ENCODE data around the gene ZBTB21. TPM values are rescaled to one million over a fixed set of nuclear protein-coding genes. Genes with fewer than 3 reads are reported as not detected.

The ZBTB21 gene
- total and polyA plus RNA-seq, 2 of the 8 experiments (the other 6 are each of a cell fraction or from before 2014, with no cell fraction given): 3.9 to 17.8 TPM

GRCh38 chr21:42038826-42039425, 28.8 kb upstream of the ZBTB21 start:
- no peaks in the 10 kb centered on the region for H3K23me2 ChIP-seq (ENCODE audit: low read depth, low read length)
- H4K8ac ChIP-seq (ENCODE audit: extremely low read depth, insufficient read depth, low read length): no peak overlapping the region
- no peak overlapping the region for H3K27ac ChIP-seq (ENCODE audit: low read depth, low read length)
- DNase-seq (ENCODE audit: low read depth in 1 of 2, low spot score in 2 of 2) (no peak), FAIRE-seq (no peak)
- no peak overlapping the region for H3K9ac ChIP-seq (replicated peaks in 1 of 4; ENCODE audit: extremely low read depth in 1 of 4, low read depth in 3 of 4, low read length in 3 of 4)
- WGBS, 2 experiments (ENCODE audit: extremely low coverage in 1 of 2, insufficient coverage in 1 of 2, insufficient read length in 1 of 2, insufficient replicate concordance in 2 of 2, low coverage in 1 of 2, low lambda C conversion rate in 2 of 2, missing lambda C conversion rate in 1 of 2): 89% methylated on average over 8 of the region's 8 CpGs; no CpG with 5 or more reads in 1 of the 2 experiments
- no peak overlapping the region for H3K23ac ChIP-seq (ENCODE audit: insufficient read length)
- no peaks in the 10 kb centered on the region for H4K20me1 ChIP-seq (replicated peaks in 1 of 2; ENCODE audit: control insufficient read depth in 1 of 2, insufficient read depth in 2 of 2, low read length in 2 of 2)
- no peak overlapping the region for H4K5ac ChIP-seq (ENCODE audit: insufficient read length, low read depth, low read length)
- no peak overlapping the region for H4K91ac ChIP-seq (replicated peaks; ENCODE audit: insufficient read length, low read length)
- H2BK20ac ChIP-seq (ENCODE audit: low read length): no peak overlapping the region
- H3K18ac ChIP-seq (ENCODE audit: extremely low read depth, low read length): no peak overlapping the region
- no peak overlapping the region for H3K14ac ChIP-seq (ENCODE audit: insufficient read length)
- no peaks in the 10 kb centered on the region; a peak in 1 of 7 replicates for H3K4me1 ChIP-seq (replicated peaks in 1 of 4; ENCODE audit: control insufficient read depth in 3 of 4, insufficient read depth in 4 of 4, low read length in 3 of 4)
- no peak overlapping the region for H3K4me3 ChIP-seq (ENCODE audit: extremely low read depth in 1 of 4, insufficient read depth in 2 of 4, low read depth in 3 of 4, low read length in 4 of 4)
- H3K36me3 ChIP-seq (ENCODE audit: control insufficient read depth in 2 of 4, insufficient read depth in 4 of 4, low read length in 3 of 4): no peaks in the 10 kb centered on the region
- H3K9me3 ChIP-seq (ENCODE audit: insufficient read depth in 2 of 2, low read depth in 1 of 2, low read length in 1 of 2): no peaks in the 10 kb centered on the region
- H3K27me3 ChIP-seq (replicated peaks in 1 of 4; ENCODE audit: control insufficient read depth in 3 of 4, extremely low read depth in 1 of 4, insufficient read depth in 3 of 4, low read length in 3 of 4): no peaks in the 10 kb centered on the region; a peak in 1 of 7 replicates
- no peak overlapping the region for H2BK120ac ChIP-seq (replicated peaks; ENCODE audit: low read depth, low read length)
- H3K56ac ChIP-seq (replicated peaks; ENCODE audit: insufficient read length, low read depth, low read length): no peak overlapping the region
- H3K79me1 ChIP-seq (ENCODE audit: low read depth, low read length): no peaks in the 10 kb centered on the region
- H3K79me2 ChIP-seq (ENCODE audit: control insufficient read depth in 1 of 2, insufficient read depth in 2 of 2, low read length in 2 of 2): no peaks in the 10 kb centered on the region
- CTCF ChIA-PET (ENCODE audit: partially characterized antibody): interaction anchor here (0.7 to 2.9 kb wide), 5 partner anchors 11 to 343 kb away, joined by 3 to 7 read pairs (median 6); no protein-coding TSS in a partner anchor
- no peak overlapping the region for H2BK15ac ChIP-seq (ENCODE audit: low read length)
- no peak overlapping the region for H2AFZ ChIP-seq (ENCODE audit: low read length)
- H3K4ac ChIP-seq (replicated peaks; ENCODE audit: insufficient read length, low read depth, low read length): no peak overlapping the region
- no peak overlapping the region for H2AK5ac ChIP-seq (ENCODE audit: low read depth, low read length)
- H2BK5ac ChIP-seq (ENCODE audit: low read depth, low read length): no peak overlapping the region
- no peak overlapping the region for H3K4me2 ChIP-seq (ENCODE audit: insufficient read depth in 1 of 2, low read depth in 2 of 2, low read length in 2 of 2)
- POLR2A ChIA-PET (ENCODE audit: partially characterized antibody): no interaction called here
- no peak overlapping the region for H2BK12ac ChIP-seq (ENCODE audit: low read depth, low read length)
- TF ChIP-seq EGR1 (IDR thresholded peaks at IDR 0.05; ENCODE audit: borderline replicate concordance, low read depth, low read length) (no peak), GABPA (IDR thresholded peaks at IDR 0.05; ENCODE audit: borderline replicate concordance, insufficient read depth, low read length) (no peak), YY1 (IDR thresholded peaks at IDR 0.05; ENCODE audit: low read depth, low read length) (no peak), RXRA (IDR thresholded peaks at IDR 0.05; ENCODE audit: insufficient read depth, low read depth, low read length) (no peak), RFX5 (IDR thresholded peaks at IDR 0.05; ENCODE audit: borderline replicate concordance, low read depth, low read length) (no peak), POLR2AphosphoS5 (IDR thresholded peaks at IDR 0.05; ENCODE audit: low read depth, low read length) (no peak), NRF1 (IDR thresholded peaks at IDR 0.05; ENCODE audit: low read depth, low read length) (no peak), MAFK (IDR thresholded peaks at IDR 0.05; ENCODE audit: low read depth, low read length) (no peak), CBX5 (IDR thresholded peaks at IDR 0.05; ENCODE audit: low read depth, low read length) (no peak), HDAC6 (IDR thresholded peaks at IDR 0.05; ENCODE audit: low read depth, low read length) (no peak), POU5F1 (IDR thresholded peaks at IDR 0.05; ENCODE audit: low read depth, low read length) (no peak), FOSL1 (IDR thresholded peaks at IDR 0.05; ENCODE audit: insufficient read depth, low read depth, low read length) (no peak)
- TF ChIP-seq, protein P1, sequence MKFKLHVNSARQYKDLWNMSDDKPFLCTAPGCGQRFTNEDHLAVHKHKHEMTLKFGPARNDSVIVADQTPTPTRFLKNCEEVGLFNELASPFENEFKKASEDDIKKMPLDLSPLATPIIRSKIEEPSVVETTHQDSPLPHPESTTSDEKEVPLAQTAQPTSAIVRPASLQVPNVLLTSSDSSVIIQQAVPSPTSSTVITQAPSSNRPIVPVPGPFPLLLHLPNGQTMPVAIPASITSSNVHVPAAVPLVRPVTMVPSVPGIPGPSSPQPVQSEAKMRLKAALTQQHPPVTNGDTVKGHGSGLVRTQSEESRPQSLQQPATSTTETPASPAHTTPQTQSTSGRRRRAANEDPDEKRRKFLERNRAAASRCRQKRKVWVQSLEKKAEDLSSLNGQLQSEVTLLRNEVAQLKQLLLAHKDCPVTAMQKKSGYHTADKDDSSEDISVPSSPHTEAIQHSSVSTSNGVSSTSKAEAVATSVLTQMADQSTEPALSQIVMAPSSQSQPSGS (IDR thresholded peaks at IDR 0.05; ENCODE audit: low read length): no peak
